MV-4-11 (cell line): Measurements from ENCODE around the gene OR1C1.
"Not testable (repeated sequence)": the region's sequence is repeated elsewhere in the genome, so short reads cannot be mapped to it uniquely, and the experiment has no call there.

ENCODE experiments used
- DNase-seq: peaks from one replicate; lab custom pipeline; 2025; lab: John Stamatoyannopoulos, UW

The OR1C1 gene

GRCh38 chr1:247760456-247760855 is at the start of gene OR1C1:
Gene OR1C1, minus strand, starts transcription at chr1:247760556. Its CDS starts 2,150 bp downstream, at chr1:247758406.
- DNase-seq, result no peak

- no peak for DNase-seq
Observed at GRCh38 chr1:247797518-247797917, 37.2 kb upstream of the OR1C1 start.

- no peak for DNase-seq
Observed at GRCh38 chr1:247769603-247770002, 9.2 kb upstream of the OR1C1 start.

GRCh38 chr1:247754311-247754710 is 6.0 kb downstream of the OR1C1 start:
- not testable (repeated sequence) for DNase-seq

- no peak for DNase-seq
Observed at GRCh38 chr1:247749870-247750269, 10.5 kb downstream of the OR1C1 start.

GRCh38 chr1:247748041-247748440 is 12.3 kb downstream of the OR1C1 start, which contains the start of gene OR14A2:
Gene OR14A2, minus strand, starts transcription at chr1:247748141.
- DNase-seq, result no peak

- no peak for DNase-seq
Observed at GRCh38 chr1:247747616-247748015, 12.7 kb downstream of the OR1C1 start.

GRCh38 chr1:247746391-247746935 is 13.9 kb downstream of the OR1C1 start:
- DNase-seq, result no peak

- DNase-seq, result not testable (repeated sequence)
Observed at GRCh38 chr1:247742215-247742760, 18.1 kb downstream of the OR1C1 start.

- DNase-seq, result no peak
Observed at GRCh38 chr1:247741756-247742155, 18.6 kb downstream of the OR1C1 start.

GRCh38 chr1:247740721-247741120 is 19.6 kb downstream of the OR1C1 start:
- DNase-seq, result no peak

GRCh38 chr1:247738315-247738714 is 22.0 kb downstream of the OR1C1 start, which contains the start of gene OR14K1:
Gene OR14K1, plus strand, starts transcription at chr1:247738615. Its CDS starts 0 bp downstream, at chr1:247738615.
- no peak for DNase-seq

GRCh38 chr1:247721222-247721621 is 39.1 kb downstream of the OR1C1 start:
- no peak for DNase-seq

GRCh38 chr1:247716546-247716945 is 43.8 kb downstream of the OR1C1 start, which contains the start of gene OR6F1:
Gene OR6F1, minus strand, starts transcription at chr1:247716646. Its CDS starts 3,891 bp downstream, at chr1:247712755.
- no peak for DNase-seq

- DNase-seq, result no peak
Observed at GRCh38 chr1:247713753-247714152, 46.6 kb downstream of the OR1C1 start.

GRCh38 chr1:247710681-247711080 is 49.7 kb downstream of the OR1C1 start:
- DNase-seq, result not testable (repeated sequence)
